Bronchus fibroblast of lung (primary cell): ENCODE results near the gene CRY2. TPM values are rescaled to one million over a fixed set of nuclear protein-coding genes. Genes with fewer than 3 reads are reported as not detected.

ENCODE experiments used
- total RNA-seq: library from RNA; depleted of rRNA; stranded (reverse); fragments of >200 nt; gene quantifications from 2 replicates; pipeline ENCODE4 v1.2.3, GENCODE V29; 2015

CRY2 gene
- 4.3 and 5.9 TPM in 2 replicates for total RNA-seq

GRCh38 chr11:45846974-45847910, at the start of gene CRY2:
CRY2 (plus strand) TSS chr11:45847475; CDS start chr11:45847491, 16 bp downstream.

GRCh38 chr11:45804761-45805304, 42.4 kb upstream of the CRY2 start, which contains the start of gene SLC35C1:
SLC35C1 (plus strand) TSS chr11:45805149; CDS start chr11:45805802, 653 bp downstream.

GRCh38 chr11:45885274-45885920, 38.1 kb downstream of the CRY2 start, which contains the start of gene MAPK8IP1:
MAPK8IP1 (plus strand) TSS chr11:45885651; CDS start chr11:45885821, 170 bp downstream.

GRCh38 chr11:45906965-45907611, 59.8 kb downstream of the CRY2 start, which contains the start of gene FREY1:
FREY1 (minus strand) TSS chr11:45907271; CDS start chr11:45907245, 26 bp downstream.

GRCh38 chr11:45917623-45918330, 70.5 kb downstream of the CRY2 start, which contains the start of gene PEX16:
PEX16 (minus strand) TSS chr11:45917877; CDS start chr11:45917811, 66 bp downstream.

GRCh38 chr11:45922425-45923082, 75.3 kb downstream of the CRY2 start, which contains the start of gene LARGE2:
LARGE2 (plus strand) TSS chr11:45922656; CDS start chr11:45922883, 227 bp downstream.

Other genes with a start within 250 kb of the CRY2 start
- 0.67 and 0.74 TPM in 2 replicates for gene CHST1, start 181.9 kb upstream of the CRY2 start, total RNA-seq
- 22.0 and 25.2 TPM in 2 replicates for gene SLC35C1, start 42.3 kb upstream of the CRY2 start, total RNA-seq
- 8.8 and 11.6 TPM in 2 replicates for gene MAPK8IP1, start 38.2 kb downstream of the CRY2 start, total RNA-seq
- gene FREY1, start 59.8 kb downstream of the CRY2 start, total RNA-seq, result 0.34 TPM in 1 of 2 replicates, not detected in the other
- gene PEX16, start 70.4 kb downstream of the CRY2 start, total RNA-seq, result 23.7 and 33.0 TPM in 2 replicates
- gene LARGE2, start 75.2 kb downstream of the CRY2 start, total RNA-seq, result 0.15 and 0.17 TPM in 2 replicates